ENCODE results near the gene CTNNA3.

CTNNA3 gene

DNA sequence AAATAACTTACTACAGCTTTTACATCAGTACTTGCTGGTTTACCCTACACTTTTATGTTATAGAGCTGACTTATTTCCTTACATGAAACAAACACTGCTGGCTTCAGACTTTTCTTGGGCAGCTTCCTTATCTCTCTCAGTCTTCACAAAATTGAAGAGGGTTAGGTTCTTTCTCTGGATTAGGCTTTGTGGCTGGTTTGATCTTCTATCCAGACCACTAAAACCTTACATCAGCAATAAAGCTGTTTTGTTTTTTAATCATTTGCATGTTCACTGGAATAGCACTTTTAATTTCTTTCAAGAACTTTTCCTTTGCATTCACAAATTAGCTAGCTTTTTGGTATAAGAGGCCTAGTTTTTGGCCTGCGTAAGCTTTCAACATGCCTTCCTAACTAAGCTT, 551.5 kb downstream of the CTNNA3 start:
- H3K4me3 ChIP-seq (ENCODE audit: low read depth, low read length), result no peak overlapping the region
- no peaks in the 10 kb centered on the region for H3K4me1 ChIP-seq
- H3K27me3 ChIP-seq (ENCODE audit: control insufficient read depth, insufficient read depth, low read length), result no peaks in the 10 kb centered on the region
- no peaks in the 10 kb centered on the region for H3K9me3 ChIP-seq (ENCODE audit: control insufficient read depth, low read length)
- H3K27ac ChIP-seq, result no peak overlapping the region
- H3K4me2 ChIP-seq (ENCODE audit: low read length), result no peak overlapping the region
- TF ChIP-seq, protein P1, sequence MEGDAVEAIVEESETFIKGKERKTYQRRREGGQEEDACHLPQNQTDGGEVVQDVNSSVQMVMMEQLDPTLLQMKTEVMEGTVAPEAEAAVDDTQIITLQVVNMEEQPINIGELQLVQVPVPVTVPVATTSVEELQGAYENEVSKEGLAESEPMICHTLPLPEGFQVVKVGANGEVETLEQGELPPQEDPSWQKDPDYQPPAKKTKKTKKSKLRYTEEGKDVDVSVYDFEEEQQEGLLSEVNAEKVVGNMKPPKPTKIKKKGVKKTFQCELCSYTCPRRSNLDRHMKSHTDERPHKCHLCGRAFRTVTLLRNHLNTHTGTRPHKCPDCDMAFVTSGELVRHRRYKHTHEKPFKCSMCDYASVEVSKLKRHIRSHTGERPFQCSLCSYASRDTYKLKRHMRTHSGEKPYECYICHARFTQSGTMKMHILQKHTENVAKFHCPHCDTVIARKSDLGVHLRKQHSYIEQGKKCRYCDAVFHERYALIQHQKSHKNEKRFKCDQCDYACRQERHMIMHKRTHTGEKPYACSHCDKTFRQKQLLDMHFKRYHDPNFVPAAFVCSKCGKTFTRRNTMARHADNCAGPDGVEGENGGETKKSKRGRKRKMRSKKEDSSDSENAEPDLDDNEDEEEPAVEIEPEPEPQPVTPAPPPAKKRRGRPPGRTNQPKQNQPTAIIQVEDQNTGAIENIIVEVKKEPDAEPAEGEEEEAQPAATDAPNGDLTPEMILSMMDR (IDR thresholded peaks at IDR 0.05), result no peak
- no peak overlapping the region for H2AFZ ChIP-seq
- H3K9ac ChIP-seq, result no peak overlapping the region
- no peaks in the 10 kb centered on the region for H3K79me2 ChIP-seq
- H3K36me3 ChIP-seq (ENCODE audit: control insufficient read depth, insufficient read depth, low read length), result no peaks in the 10 kb centered on the region

DNA sequence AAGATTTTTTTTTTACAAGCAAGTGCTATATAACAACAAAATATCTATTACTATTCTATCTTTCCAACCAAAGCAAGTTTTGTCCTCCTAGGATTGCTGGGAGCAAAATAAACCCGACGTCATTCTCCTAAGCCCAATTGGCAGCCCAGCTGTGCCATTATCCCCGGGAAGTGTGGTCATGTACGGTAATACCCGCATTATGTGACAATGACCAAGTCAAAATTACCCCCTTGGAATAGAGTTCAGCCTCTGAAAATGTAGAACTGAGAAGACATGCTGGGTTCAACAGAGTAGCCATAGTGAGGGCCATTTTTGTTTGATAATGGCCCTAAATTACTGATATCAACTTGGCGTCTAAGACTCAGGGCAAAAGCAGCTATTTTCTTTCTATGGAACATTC, 554.7 kb downstream of the CTNNA3 start:
- H3K36me3 ChIP-seq (ENCODE audit: control insufficient read depth, insufficient read depth, low read length), result no peaks in the 10 kb centered on the region
- H3K27ac ChIP-seq, result no peak overlapping the region
- H3K27me3 ChIP-seq (ENCODE audit: control insufficient read depth, insufficient read depth, low read length), result no peaks in the 10 kb centered on the region
- no peak overlapping the region for H3K4me3 ChIP-seq (ENCODE audit: low read depth, low read length)
- H3K9ac ChIP-seq, result no peak overlapping the region
- no peak overlapping the region for H2AFZ ChIP-seq
- H3K79me2 ChIP-seq, result no peaks in the 10 kb centered on the region
- H3K9me3 ChIP-seq (ENCODE audit: control insufficient read depth, low read length), result no peaks in the 10 kb centered on the region
- TF ChIP-seq, protein P1 (IDR thresholded peaks at IDR 0.05), result no peak
- H3K4me1 ChIP-seq, result no peaks in the 10 kb centered on the region
- no peak overlapping the region for H3K4me2 ChIP-seq (ENCODE audit: low read length)

DNA sequence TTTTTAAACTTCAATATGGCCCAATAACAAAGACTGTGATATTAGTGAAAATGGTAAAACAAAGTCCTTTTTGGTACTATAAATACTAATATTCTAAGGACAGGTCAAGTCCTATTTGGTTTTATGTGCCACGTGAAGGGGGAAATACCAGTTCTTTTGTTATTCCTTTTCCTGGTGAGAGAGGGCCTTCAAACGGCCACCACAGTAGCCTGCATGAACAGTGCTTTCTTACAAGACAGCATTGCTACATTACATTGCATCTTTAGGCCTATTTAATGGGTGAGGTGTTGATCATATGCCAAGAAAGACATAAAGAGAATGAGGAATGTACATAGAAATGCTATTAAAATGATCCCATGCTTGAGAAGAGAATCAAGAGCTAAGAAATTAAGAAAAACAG, 555.4 kb downstream of the CTNNA3 start:
- Histone ChIP-seq H3K27me3 (ENCODE audit: control insufficient read depth, insufficient read depth, low read length) (no peaks in the 10 kb centered on the region), H3K4me2 (ENCODE audit: low read length) (no peak overlapping the region), H3K9ac (no peak overlapping the region), H3K79me2 (no peaks in the 10 kb centered on the region), H3K9me3 (ENCODE audit: control insufficient read depth, low read length) (no peaks in the 10 kb centered on the region), H3K27ac (no peak overlapping the region), H3K36me3 (ENCODE audit: control insufficient read depth, insufficient read depth, low read length) (no peaks in the 10 kb centered on the region), H2AFZ (no peak overlapping the region), H3K4me3 (ENCODE audit: low read depth, low read length) (no peak overlapping the region), H3K4me1 (no peaks in the 10 kb centered on the region)
- TF ChIP-seq, protein P1 (IDR thresholded peaks at IDR 0.05), result no peak

DNA sequence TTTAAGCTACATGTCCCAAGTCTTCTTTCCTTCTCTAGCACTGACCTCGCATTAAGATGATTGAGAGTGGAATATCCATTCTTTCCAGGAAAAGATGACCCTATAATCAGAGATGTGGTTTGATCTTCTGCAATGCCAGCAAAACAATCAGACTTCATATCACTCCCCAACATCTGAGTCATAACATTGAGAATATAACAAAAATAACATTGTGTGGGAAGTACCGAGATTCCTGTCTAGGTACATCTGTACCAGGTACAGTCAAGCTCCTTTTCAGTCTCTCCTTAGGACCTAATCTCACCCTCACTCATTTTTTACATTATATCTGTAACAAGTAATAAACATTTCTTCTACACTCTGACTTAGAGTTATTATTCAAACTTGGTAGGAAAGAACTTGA, 568.6 kb downstream of the CTNNA3 start:
- no peak overlapping the region for H2AFZ ChIP-seq

DNA sequence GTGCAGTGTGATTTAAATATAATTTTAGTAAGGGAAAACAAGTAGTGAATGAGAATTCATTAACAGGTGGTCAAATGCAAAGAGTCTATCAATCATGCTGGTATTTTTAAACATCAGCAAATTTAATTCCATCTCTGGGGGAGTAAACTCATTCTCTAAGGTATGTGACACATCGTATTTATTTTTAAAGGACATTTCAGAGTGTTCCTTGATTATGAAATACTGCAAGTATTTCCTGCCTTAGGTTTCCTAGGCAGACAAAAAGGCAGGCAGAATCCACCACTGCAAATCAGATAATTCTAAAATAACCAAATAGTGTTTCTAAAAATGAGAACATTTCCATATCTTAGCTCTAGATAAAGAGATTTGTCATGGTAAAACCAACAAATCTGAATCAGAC, 576.3 kb downstream of the CTNNA3 start:
- no peak overlapping the region for H3K27ac ChIP-seq

More for the DNA sequence above, 568.6 kb downstream of the CTNNA3 start:
- H3K9me3 ChIP-seq (ENCODE audit: control insufficient read depth, low read length), result no peaks in the 10 kb centered on the region
- H3K27ac ChIP-seq, result no peak overlapping the region
- TF ChIP-seq, protein P1 (IDR thresholded peaks at IDR 0.05), result no peak
- no peaks in the 10 kb centered on the region for H3K36me3 ChIP-seq (ENCODE audit: control insufficient read depth, insufficient read depth, low read length)
- H3K4me2 ChIP-seq (ENCODE audit: low read length), result no peak overlapping the region
- H3K4me3 ChIP-seq (ENCODE audit: low read depth, low read length), result no peak overlapping the region
- H3K27me3 ChIP-seq (ENCODE audit: control insufficient read depth, insufficient read depth, low read length), result no peaks in the 10 kb centered on the region
- no peaks in the 10 kb centered on the region for H3K4me1 ChIP-seq
- H3K79me2 ChIP-seq, result no peaks in the 10 kb centered on the region
- H3K9ac ChIP-seq, result no peak overlapping the region

More for the DNA sequence above, 576.3 kb downstream of the CTNNA3 start:
- no peak overlapping the region for H2AFZ ChIP-seq
- H3K9ac ChIP-seq, result no peak overlapping the region
- H3K36me3 ChIP-seq (ENCODE audit: control insufficient read depth, insufficient read depth, low read length), result no peaks in the 10 kb centered on the region
- no peak overlapping the region for H3K4me3 ChIP-seq (ENCODE audit: low read depth, low read length)
- no peak overlapping the region for H3K4me2 ChIP-seq (ENCODE audit: low read length)
- no peaks in the 10 kb centered on the region for H3K27me3 ChIP-seq (ENCODE audit: control insufficient read depth, insufficient read depth, low read length)
- no peaks in the 10 kb centered on the region for H3K79me2 ChIP-seq
- H3K4me1 ChIP-seq, result no peaks in the 10 kb centered on the region
- TF ChIP-seq, protein P1 (IDR thresholded peaks at IDR 0.05), result no peak
- H3K9me3 ChIP-seq (ENCODE audit: control insufficient read depth, low read length), result no peaks in the 10 kb centered on the region

Data from parathyroid adenoma (tissue), 2 donors.